H9 (cell line): ENCODE measurements around the gene RAD51C. TPM values are rescaled to one million over a fixed set of nuclear protein-coding genes. Genes with fewer than 3 reads are reported as not detected.

Experiments used
- DNase-seq: peaks from one replicate; pipeline ENCODE4 v3.0.0-alpha.2; 2017
- H2AFZ ChIP-seq: one replicate; pipeline ENCODE4 v1.6.1; 2013; ENCODE audit warnings: mild to moderate bottlenecking, low read length, control low read depth, moderate library complexity
- H2AK5ac ChIP-seq: 2 replicates; pipeline ENCODE4 v1.6.1; 2013; ENCODE audit warnings: low read length, control low read depth, mixed read lengths; ENCODE audit not compliant: insufficient read length
- H2BK120ac ChIP-seq: one replicate; pipeline ENCODE4 v1.6.1; 2013; ENCODE audit warnings: low read depth, mild to moderate bottlenecking, low read length, control low read depth, inconsistent platforms; ENCODE audit not compliant: poor library complexity, severe bottlenecking
- H2BK12ac ChIP-seq: 2 replicates; pipeline ENCODE4 v1.6.1; 2013; ENCODE audit warnings: low read length, control low read depth, mixed read lengths, low read depth; ENCODE audit not compliant: insufficient read length
- H2BK15ac ChIP-seq: 2 replicates; pipeline ENCODE4 v1.6.1; 2013; ENCODE audit warnings: low read depth, low read length, control low read depth
- H2BK20ac ChIP-seq: one replicate; pipeline ENCODE4 v1.6.1; 2013; ENCODE audit warnings: low read depth, mild to moderate bottlenecking, low read length, control low read depth, inconsistent platforms; ENCODE audit not compliant: poor library complexity, severe bottlenecking
- H2BK5ac ChIP-seq: 2 replicates; pipeline ENCODE4 v1.6.1; 2013; ENCODE audit warnings: low read length, control low read depth, mixed read lengths; ENCODE audit not compliant: insufficient read length
- H3K14ac ChIP-seq: 2 replicates; pipeline ENCODE4 v1.6.1; 2013; ENCODE audit warnings: low read length, control low read depth; ENCODE audit not compliant: insufficient read depth
- H3K18ac ChIP-seq: 2 replicates; pipeline ENCODE4 v1.6.1; 2013; ENCODE audit warnings: low read depth, mild to moderate bottlenecking, mixed read lengths, low read length, control low read depth; ENCODE audit not compliant: insufficient read length
- H3K23ac ChIP-seq: 2 replicates; pipeline ENCODE4 v1.6.1; 2013; ENCODE audit warnings: low read length, control low read depth, mixed read lengths, low read depth; ENCODE audit not compliant: insufficient read length
- H3K23me2 ChIP-seq: 2 replicates; pipeline ENCODE4 v1.6.1; 2013; ENCODE audit warnings: low read depth, mild to moderate bottlenecking, mixed read lengths, low read length, control low read depth; ENCODE audit not compliant: insufficient read length, poor library complexity, severe bottlenecking
- H3K27ac ChIP-seq: 2 replicates; pipeline ENCODE4 v1.5.1; 2013; ENCODE audit warnings: low read length, control low read depth, mixed read lengths, low read depth; ENCODE audit not compliant: insufficient read length
- H3K27me3 ChIP-seq: 2 replicates; pipeline ENCODE4 v1.6.1; 2013; ENCODE audit warnings: low read length, control low read depth, inconsistent platforms; ENCODE audit not compliant: insufficient read depth
- H3K4ac ChIP-seq: 2 replicates; pipeline ENCODE4 v1.6.1; 2013; ENCODE audit warnings: low read depth, mild to moderate bottlenecking, control low read depth, inconsistent platforms, low read length, moderate library complexity
- H3K4me1 ChIP-seq: 2 replicates; pipeline ENCODE4 v1.6.1; 2013; ENCODE audit warnings: low read length, control low read depth, inconsistent platforms; ENCODE audit not compliant: insufficient read depth
- H3K4me2 ChIP-seq: 2 replicates; pipeline ENCODE4 v1.6.1; 2013; ENCODE audit warnings: low read length, control low read depth, mixed read lengths; ENCODE audit not compliant: insufficient read length, insufficient read depth
- H3K56ac ChIP-seq: 2 replicates; pipeline ENCODE4 v1.6.1; 2013; ENCODE audit warnings: low read depth, mild to moderate bottlenecking, mixed read lengths, low read length, control low read depth; ENCODE audit not compliant: insufficient read length
- H3K79me1 ChIP-seq: 2 replicates; pipeline ENCODE4 v1.6.1; 2013; ENCODE audit warnings: low read depth, mild to moderate bottlenecking, moderate library complexity, low read length, control low read depth, inconsistent platforms; ENCODE audit not compliant: insufficient read depth, poor library complexity, severe bottlenecking
- H3K79me2 ChIP-seq: 2 replicates; pipeline ENCODE4 v1.6.1; 2013; ENCODE audit warnings: low read length, control low read depth, inconsistent platforms; ENCODE audit not compliant: insufficient read depth
- H3K9ac ChIP-seq: 2 replicates; pipeline ENCODE4 v1.6.1; 2013; ENCODE audit warnings: low read length, control low read depth, mixed read lengths; ENCODE audit not compliant: insufficient read length; ENCODE audit errors: extremely low read depth
- H3K9me3 ChIP-seq: one replicate; pipeline ENCODE4 v1.6.1; 2013; ENCODE audit warnings: low read depth, low read length, inconsistent platforms; ENCODE audit not compliant: control insufficient read depth
- H3T11ph ChIP-seq: one replicate; pipeline ENCODE4 v1.6.1; 2013; ENCODE audit warnings: mild to moderate bottlenecking, low read length, control low read depth, inconsistent platforms
- H4K20me1 ChIP-seq: one replicate; pipeline ENCODE4 v1.6.1; 2013; ENCODE audit not compliant: control insufficient read depth, insufficient read length, insufficient read depth
- H4K5ac ChIP-seq: 2 replicates; pipeline ENCODE4 v1.6.1; 2013; ENCODE audit warnings: low read depth, mild to moderate bottlenecking, mixed read lengths, low read length, control low read depth; ENCODE audit not compliant: insufficient read length
- H4K8ac ChIP-seq: replicated peaks from 2 replicates; pipeline ENCODE4 v1.6.1; 2013; ENCODE audit warnings: low read length, control low read depth, mixed read lengths, low read depth; ENCODE audit not compliant: insufficient read length
- H4K91ac ChIP-seq: 2 replicates; pipeline ENCODE4 v1.6.1; 2013; ENCODE audit warnings: low read depth, mild to moderate bottlenecking, moderate library complexity, mixed read lengths, low read length, control low read depth; ENCODE audit not compliant: insufficient read length
- H3K27ac Mint-ChIP-seq, 3 experiments: 2 replicates in 2 of 3; 3 replicates in 1 of 3; pipeline ENCODE4 v1.8.0; 2020 to 2021; ENCODE audit warnings: mixed read lengths in 3 of 3, mild to moderate bottlenecking in 1 of 3, moderate library complexity in 1 of 3
- H3K27me3 Mint-ChIP-seq: 2 replicates; pipeline ENCODE4 v1.8.0; 2021; ENCODE audit warnings: low read depth, mild to moderate bottlenecking, moderate library complexity, mixed read lengths
- H3K36me3 Mint-ChIP-seq, 3 experiments: 2 replicates in 2 of 3; 3 replicates in 1 of 3; pipeline ENCODE4 v1.8.0; 2020 to 2021; ENCODE audit warnings: low read depth in 3 of 3, mixed read lengths in 3 of 3; ENCODE audit not compliant: insufficient read depth in 1 of 3
- H3K4me1 Mint-ChIP-seq, 2 experiments: 2 replicates each; pipeline ENCODE4 v1.8.0; 2020; ENCODE audit warnings: mixed read lengths in 2 of 2
- H3K4me3 Mint-ChIP-seq, 2 experiments: 2 replicates in 1 of 2; 3 replicates in 1 of 2; pipeline ENCODE4 v1.8.0; 2020 to 2021; ENCODE audit warnings: mild to moderate bottlenecking in 2 of 2, mixed read lengths in 2 of 2, moderate library complexity in 1 of 2
- H3K9me3 Mint-ChIP-seq, 2 experiments: 2 replicates in 1 of 2; 3 replicates in 1 of 2; pipeline ENCODE4 v1.8.0; 2020; ENCODE audit warnings: mild to moderate bottlenecking in 2 of 2, mixed read lengths in 2 of 2, moderate library complexity in 1 of 2
- CTCF ChIP-seq: fragments of 200-600 bp; sonication (generic); conservative IDR thresholded peaks from 3 replicates; pipeline ENCODE4 v1.8.0; 2021; ENCODE audit warnings: antibody characterized with exemption, mild to moderate bottlenecking
- WGBS: extraction: QIAGEN DNeasy Blood & Tissue Kit; methylation state at CpG from one replicate; pipeline ENCODE4 v1.1.7; 2013; ENCODE audit warnings: missing lambda C conversion rate, low lambda C conversion rate, mixed read lengths; ENCODE audit not compliant: insufficient read length; ENCODE audit errors: extremely low coverage; 5-methylcytosine and 5-hydroxymethylcytosine counted together
- total RNA-seq: library from RNA; stranded (reverse); gene quantifications from 2 replicates; pipeline ENCODE4 v1.2.1, GENCODE V29; 2021

The RAD51C gene
- total RNA-seq, 1 experiment from 2014 or later, result 11.3 TPM

- H3K4me1 Mint-ChIP-seq, result no peaks in the 10 kb centered on the region
Measured at GRCh38 chr17:58722696-58723095, 30.3 kb downstream of the RAD51C start.

More at GRCh38 chr17:58722696-58723095, 30.3 kb downstream of the RAD51C start:
- Mint-ChIP-seq H3K27me3 (no peaks in the 10 kb centered on the region), H3K4me3 (no peak overlapping the region), H3K36me3 (no peaks in the 10 kb centered on the region; a peak in 1 of 7 replicates), H3K9me3 (no peaks in the 10 kb centered on the region), H3K27ac (no peak overlapping the region)
- no peaks in the 10 kb centered on the region for H3K23me2 ChIP-seq
- no peaks in the 10 kb centered on the region for H3K9me3 ChIP-seq
- no peak overlapping the region for H3K27ac ChIP-seq
- no peaks in the 10 kb centered on the region for H3K4me1 ChIP-seq
- H4K5ac ChIP-seq, result no peak overlapping the region
- H4K8ac ChIP-seq, result no peak overlapping the region
- no peak overlapping the region for H2BK20ac ChIP-seq
- H4K91ac ChIP-seq, result no peak overlapping the region
- no peak overlapping the region for H2BK5ac ChIP-seq
- no peak overlapping the region for H3K56ac ChIP-seq
- H2BK12ac ChIP-seq, result no peak overlapping the region
- no peak overlapping the region for H3K4ac ChIP-seq
- no peak overlapping the region for H3K23ac ChIP-seq
- H3K9ac ChIP-seq, result no peak overlapping the region
- no peak overlapping the region for H2AFZ ChIP-seq
- DNase-seq, result no peak
- H3K18ac ChIP-seq, result no peak overlapping the region
- H2BK15ac ChIP-seq, result no peak overlapping the region
- H3K14ac ChIP-seq, result no peak overlapping the region
- H3K79me1 ChIP-seq, result no peaks in the 10 kb centered on the region
- no CpG with 5 or more reads among the region's 2 CpGs for WGBS
- TF ChIP-seq CTCF, result no peak
- no peak overlapping the region for H2BK120ac ChIP-seq
- H2AK5ac ChIP-seq, result no peak overlapping the region
- no peak overlapping the region for H3K4me2 ChIP-seq
- H4K20me1 ChIP-seq, result no peaks in the 10 kb centered on the region
- no peaks in the 10 kb centered on the region for H3K79me2 ChIP-seq
- no peaks in the 10 kb centered on the region for H3K27me3 ChIP-seq
- H3T11ph ChIP-seq, result no peak overlapping the region
